ELR (cell line): ENCODE measurements around the gene GNRHR.
A peak's percentile ranks its signal among the peaks of the same experiment; 100 is the strongest.
"Not testable (repeated sequence)": the region's sequence is repeated elsewhere in the genome, so short reads cannot be mapped to it uniquely, and the experiment has no call there.

Experiments
- DNase-seq: peaks from one replicate; pipeline ENCODE4 v3.0.0-alpha.2; 2015; ENCODE audit warnings: low read depth

Gene GNRHR

DNA sequence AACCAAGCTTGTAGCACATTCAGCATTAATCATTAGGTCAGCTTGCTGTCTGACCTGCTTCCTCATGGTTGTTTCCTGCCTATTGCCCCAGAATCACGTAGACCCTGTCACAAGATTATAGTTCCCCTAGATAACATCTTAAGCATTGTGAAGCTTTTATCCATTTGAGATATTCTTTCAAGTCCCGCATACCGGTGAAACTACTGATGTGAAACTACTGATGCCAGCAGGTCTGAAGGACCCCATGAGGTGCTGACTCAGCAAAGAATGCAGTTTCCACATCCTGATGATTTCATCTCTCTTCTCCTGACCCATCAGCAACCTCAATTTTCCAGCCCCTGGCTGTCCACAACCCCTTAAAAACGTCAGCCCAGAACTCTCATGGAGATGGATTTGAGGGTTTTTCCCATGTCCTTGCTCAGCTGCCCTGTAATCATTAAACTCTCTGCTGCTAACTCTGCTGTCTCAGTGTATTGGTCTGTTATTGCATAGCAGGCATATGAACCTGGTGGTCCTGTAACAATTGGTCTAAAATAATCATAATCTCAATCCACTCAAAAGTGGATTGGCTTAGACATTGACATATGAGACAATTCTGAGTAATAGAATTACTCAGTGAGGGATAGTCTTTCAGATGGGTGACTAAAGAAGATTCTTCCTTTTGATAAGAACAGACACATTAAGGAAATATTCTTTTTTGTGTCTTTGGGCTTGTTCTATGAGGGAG, 26.9 kb downstream of the GNRHR start:
- peak; percentile 78 for DNase-seq

DNA sequence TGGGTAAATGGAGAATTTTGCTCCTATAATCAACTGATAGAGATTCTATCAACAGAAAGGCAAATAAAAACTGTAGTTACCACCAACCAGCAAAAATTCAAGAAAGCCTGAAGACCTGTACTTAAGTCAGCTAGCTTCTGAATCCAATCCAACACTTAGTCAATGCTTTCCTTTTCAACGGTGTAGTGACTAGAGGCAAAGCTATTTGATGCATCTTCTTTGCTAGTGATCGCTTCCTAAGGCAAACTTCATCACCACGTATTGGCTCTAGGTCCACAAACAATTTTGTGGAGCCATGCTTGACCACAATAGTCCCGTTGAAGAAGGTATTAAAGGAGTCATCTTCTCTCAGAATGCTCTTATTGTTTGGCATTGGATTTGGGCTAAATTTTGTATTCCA, 28.2 kb downstream of the GNRHR start:
- DNase-seq: peak; percentile 81

DNA sequence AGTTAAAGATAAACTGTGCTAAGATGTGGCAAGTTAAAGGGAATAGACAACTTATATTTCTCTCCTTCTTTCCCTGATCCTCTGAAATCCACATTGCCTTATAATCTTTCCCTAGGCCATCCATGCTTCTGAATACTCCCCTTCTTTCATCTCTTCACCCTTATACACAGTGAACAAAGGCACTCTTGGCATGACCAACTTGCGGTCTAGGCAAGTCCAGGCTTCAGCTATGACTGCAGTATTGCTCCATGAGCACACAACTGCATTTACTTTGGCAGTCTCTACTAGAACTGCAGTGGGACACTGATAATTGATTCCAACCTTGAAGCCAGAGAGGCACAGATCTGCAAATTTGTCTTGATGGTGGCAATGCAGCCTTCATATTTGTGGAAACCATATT, 29.1 kb downstream of the GNRHR start:
- no peak for DNase-seq

DNA sequence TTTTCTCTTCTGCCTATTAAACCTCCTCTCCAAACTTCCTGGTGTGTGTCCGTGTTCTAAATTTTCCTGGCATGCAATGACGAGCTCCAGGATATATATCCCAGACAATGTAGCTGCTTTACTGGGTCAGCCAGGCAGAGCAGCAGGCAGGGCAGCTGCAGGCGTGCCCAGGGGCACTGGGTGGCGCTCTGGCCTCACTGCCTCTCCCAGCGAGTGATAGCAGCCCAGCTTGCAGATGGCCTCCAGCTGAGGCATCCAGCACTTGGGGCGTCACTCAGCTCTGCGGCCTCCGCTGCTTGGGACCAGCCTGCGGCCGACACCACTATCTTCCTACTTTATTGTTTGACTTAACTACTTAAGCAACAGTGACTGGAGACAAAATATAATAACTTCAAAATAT, 30.2 kb downstream of the GNRHR start:
- no peak for DNase-seq

DNA sequence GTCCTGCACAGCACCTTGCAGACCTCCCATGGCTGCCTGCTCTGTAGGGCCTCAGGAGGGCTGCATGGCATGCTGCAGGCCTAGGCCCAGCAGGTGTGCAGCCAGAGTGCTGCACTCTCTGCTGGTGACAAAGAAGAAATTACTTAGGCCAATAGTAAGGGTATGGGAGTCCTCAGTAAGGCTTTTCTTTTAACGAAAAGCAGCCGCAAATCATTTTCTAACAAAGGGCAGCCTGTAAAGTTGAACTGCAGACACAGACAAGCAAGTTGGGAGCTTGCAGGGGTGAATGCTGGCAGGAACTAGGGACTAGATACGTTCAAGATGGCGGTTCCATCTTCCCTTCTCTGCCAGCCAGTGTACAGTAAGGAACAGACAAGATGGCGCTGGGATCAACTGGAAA, 30.8 kb downstream of the GNRHR start:
- DNase-seq: no peak

DNA sequence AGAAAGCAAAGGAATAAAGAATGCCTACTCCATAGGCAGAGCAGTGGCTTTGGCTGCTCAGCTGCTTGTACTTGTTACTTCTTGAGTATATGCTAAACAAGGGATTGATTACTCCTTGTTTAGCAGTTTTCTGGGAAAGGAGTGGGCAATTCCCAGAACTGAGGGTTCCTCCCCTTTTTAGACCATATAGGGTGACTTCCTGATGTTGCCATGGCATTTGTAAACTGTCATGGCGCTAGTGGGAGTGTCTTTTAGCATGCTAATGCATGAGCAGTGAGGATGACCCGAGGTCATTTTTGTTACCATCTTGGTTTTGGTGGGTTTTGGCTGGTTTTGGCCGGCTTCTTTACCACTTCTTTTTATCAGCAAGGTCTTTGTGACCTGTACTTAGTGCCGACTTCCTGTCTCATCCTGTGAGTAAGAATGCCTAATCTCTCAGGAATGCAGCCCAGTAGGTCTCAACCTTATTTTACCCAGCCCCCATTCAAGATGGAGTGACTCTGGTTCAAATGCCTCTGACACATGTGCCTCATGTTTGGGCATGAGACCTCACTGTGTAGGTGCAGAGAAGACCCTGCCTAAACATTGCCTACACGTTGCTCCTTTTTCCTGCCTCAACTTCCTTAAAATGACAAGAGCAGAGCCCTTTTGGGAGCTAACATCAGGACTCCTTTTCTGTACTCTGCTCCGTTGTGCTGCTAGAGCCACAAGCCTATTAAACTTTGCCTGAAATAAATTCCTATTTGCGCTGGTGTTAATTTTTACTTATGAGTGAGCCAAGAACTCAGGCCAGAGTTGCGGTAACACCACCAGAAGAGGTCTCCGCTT, 32.2 kb downstream of the GNRHR start:
- DNase-seq: peak; percentile 82

DNA sequence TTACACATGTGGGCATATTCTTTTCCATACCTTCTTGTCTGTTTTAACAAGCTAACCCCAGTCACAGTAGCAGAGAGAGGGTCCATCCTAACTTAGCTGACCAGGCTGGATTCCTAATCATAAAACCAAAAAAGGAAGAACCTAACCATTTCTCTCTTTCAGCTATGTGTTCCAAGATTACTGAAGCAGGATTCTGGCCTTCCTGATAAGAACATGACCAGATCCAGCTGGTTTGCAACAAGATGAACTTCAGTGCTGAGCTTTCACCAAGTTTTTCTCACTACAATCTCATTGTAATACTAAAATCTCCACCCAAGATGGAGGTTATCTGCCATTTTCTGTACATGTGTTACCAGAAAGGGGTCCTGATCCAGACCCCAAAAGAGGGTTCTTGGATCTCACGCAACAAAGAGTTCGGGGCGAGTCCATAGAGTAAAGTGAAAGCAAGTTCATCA, 32.8 kb downstream of the GNRHR start:
- DNase-seq: no peak

DNA sequence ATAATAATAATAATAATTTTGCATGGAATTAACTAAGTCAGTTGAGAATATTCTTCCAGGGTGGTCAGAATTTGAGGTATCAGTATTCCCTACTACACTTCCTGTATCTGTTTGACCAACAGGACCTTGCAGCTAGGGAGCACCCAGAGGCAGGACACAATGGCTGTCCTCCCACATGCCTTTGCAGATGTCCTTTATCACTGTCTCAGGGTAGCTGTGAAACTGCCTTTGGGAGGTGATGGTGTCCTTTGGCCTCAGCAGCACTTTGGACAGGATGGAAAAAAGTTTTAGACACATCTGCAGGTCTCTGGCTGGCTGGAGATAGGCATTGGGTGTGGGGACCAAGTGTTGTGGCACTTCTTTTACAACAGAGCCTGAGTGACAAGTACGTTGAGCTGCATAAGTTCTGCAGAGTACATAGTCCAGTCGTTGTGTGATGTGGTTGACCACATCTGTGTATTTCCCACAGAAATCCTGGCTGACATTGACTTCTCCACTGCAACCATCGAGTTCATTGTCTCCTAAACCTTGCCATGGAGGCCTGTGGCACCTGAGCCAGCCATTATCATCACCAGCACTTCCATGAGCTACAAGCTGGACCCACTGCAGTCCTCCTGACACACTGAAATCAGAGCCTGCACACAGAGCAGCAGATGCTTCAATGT, 34.1 kb downstream of the GNRHR start:
- DNase-seq: no peak

DNA sequence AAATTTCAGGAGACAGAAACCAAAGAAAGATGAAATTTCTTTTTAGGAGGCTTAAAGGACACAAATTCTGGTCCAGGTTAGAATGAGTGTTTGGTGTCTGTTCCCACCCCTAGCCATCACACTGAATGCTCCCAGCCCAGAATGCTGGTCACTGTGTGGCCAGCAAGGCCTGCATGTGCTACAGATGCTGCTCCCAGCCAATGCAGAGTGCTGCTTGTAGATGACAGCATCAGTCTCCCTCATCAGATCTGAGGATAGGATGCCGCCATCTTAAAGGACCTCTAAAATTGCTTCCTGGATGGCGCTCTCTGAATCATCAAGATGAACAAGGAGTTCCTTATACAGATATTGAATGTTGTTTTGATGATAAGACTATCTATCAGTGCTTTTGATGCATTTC, 35.3 kb downstream of the GNRHR start:
- DNase-seq: no peak

DNA sequence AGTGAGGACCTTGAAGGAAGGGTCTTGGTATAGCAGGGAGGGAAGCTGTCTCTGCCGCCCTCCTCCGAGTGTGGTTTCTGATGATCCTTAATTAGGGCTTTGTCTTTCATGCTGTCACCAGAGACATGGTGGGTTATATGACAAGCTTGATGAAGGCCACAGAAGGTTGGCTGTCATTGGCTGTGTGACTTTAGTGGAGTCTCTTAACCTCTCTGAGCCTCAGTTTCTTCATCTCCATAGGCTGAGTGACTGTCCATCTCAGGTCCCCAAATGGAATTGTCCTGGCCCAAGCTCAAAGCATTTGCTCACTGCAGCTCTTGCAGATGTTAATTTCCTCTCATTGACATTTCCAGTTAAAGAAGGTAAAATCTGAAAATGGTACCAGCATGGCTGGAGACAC, 36.6 kb downstream of the GNRHR start:
- DNase-seq: no peak

DNA sequence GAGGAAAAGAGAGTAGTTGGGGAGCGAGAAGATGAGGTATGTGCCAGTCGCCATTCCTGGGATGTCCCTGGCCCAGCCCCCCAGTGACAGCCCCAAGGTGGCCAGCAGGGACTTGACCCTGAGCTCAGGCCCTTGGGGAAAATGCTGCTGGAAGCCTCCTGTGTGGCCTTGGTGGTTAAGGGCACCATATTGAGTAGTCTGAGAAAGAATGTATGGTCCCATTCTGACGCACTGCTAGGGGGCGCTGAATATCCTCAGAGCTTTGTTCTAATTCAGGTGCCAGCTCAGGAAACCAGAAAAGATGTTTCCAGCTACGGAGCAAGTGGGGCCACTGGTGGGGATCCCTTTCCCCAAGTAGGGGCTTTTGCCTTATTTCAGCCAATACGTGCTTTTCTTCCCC, 39.2 kb downstream of the GNRHR start:
- no peak for DNase-seq

DNA sequence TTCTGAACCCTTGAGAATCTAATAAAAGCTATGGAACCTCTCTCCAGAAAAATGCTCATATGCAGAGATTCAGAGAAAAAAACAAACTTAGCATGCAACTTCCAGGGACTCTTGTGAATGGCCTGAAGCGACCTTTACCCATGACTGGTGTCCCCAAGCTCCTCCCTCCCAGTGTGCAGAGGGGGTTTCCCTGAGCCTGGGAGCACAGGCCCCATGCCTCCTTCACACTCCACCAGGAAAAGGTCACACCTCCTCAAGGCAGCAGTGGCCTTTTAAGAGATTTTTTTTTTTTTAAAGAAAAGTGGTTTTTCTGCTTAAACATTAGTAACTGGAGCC, 40.0 kb downstream of the GNRHR start:
- no peak for DNase-seq

DNA sequence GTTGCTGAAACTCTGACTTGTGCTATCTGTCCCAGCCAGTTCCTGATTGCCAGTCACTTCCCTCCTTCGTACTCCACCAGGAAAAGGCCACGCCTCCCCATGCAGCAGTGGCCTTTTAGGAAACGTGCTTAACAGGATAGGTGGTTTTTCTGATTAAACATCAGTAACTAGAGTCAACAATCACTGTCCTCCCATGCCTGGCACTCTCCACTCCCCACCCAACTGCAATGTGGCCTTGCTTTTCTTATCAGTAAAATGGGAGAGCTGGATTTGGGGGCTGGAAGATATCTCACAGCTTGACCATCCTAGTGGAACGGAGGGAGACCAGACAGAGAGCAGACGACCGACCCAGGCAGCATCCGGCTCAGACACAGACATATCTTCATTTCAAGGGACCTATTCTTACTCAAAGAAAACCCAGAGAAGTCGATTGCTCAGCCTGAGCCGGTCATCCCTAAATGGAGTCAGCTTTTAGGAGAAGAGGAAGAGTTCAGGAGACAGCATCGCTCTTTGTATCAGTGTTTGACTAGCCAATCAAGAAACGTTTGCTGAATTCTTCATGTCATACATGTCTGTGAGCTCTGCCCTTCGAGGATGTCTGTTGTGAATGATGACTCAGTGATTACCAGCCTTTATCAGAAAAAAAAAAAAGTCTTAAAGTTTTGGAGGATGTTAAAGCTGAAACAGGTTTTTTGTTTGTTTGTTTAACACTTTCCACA, 40.5 kb downstream of the GNRHR start:
- peak; percentile 74 for DNase-seq

DNA sequence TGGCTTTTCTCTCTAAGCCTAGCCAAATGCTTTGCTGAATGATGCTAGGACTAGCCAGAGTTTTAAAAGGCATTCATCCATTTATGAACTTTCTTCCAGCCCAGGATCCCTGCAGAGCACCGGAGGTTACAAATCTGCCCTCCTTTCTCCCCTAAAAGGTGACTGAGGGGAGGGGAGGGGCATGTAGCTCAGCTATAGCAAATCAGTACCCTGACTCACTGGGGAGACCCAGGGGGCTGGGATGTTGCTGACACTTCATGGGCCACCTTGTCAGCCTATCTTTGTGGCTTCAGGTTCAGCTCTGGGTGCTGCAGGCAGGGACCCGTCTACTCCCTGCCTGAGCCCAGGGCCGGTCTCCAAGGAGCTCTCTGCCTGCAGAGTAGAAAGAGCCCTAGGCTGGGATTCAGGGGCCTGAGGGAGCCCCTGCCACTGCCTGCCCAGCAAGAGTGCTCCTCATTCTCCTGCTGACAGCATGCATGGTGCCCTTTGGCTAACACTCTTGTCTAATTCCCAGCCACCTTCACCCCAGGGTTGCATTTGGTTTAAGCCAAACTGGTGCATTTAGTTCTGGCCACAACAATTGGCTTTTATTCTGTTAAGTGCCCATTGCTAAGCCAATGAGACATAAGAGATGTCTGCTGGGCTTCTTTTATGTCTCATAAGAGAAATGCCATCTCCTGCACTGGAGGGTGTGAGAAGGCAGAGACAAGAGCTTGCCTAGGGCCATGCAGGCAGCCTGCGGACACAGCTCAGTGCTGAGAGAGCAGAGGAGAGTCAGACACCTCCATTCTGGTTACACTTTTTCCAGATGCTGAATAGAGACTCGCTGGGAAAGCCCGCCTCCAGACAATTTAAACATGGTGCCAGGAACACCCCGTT, 41.3 kb downstream of the GNRHR start:
- DNase-seq: no peak

DNA sequence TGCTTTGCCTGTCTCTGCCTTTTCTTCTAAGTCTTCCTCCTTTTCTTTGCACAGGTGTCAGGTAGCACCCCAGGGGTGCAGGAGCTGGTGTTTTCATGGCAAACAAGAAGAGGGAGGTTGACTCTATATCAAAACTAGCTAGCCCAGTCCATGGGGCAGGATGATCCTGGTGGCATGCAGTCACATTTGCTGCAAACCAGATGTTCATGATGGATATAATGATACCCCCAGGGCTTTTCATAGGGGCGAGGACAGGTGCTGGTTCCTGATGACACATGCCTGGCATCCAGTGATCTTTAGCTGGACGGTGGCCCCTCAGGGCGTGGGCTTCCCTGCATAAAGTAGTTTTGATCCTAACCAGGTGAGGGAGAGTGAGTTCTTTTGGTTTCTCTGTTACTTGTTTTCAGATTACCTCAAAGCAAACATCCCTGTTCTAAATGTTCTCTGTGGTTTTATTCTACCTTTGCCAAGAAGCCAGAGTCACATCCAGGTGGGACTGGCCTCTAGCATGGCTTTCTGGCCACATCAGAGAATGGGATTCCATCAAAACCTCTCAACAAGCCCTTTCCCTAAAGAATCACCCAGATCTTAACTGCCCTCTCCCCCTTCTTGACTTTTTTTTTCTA, 42.1 kb downstream of the GNRHR start:
- no peak for DNase-seq

DNA sequence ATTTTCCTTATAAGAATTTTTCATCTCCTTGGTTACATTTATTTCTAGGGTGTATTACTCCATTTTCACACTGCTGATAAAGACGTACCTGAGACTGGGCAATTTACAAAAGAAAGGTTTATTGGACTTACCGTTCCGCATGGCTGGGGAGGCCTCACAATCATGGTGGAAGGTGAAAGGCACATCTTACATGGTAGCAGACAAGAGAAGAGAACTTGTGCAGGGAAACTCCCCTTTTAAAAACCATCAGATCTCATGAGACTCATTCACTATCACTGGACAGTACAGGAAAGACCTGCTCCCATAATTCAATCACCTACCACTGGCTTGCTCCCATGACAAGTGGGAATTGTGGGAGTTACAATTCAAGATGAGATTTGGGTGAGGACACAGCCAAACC, 47.5 kb downstream of the GNRHR start:
- DNase-seq: not testable (repeated sequence)

DNA sequence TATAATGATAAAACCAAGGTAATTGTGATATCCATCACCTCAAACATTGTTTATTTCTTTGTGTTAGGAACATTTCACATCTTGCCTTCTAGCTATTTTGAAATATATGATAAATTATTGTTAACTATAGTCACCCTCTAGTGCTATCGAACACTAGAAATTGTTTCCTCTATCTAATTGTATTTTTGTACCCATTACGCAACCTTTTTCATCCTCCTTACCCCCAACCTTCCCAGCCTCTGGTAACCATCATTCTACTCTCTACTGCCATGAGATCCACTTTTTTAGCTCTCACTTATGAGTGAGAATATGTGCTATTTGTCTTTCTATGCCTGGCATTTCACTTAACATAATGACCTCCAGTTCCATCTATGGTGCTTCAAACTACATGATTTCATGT, 49.3 kb downstream of the GNRHR start:
- DNase-seq: no peak

DNA sequence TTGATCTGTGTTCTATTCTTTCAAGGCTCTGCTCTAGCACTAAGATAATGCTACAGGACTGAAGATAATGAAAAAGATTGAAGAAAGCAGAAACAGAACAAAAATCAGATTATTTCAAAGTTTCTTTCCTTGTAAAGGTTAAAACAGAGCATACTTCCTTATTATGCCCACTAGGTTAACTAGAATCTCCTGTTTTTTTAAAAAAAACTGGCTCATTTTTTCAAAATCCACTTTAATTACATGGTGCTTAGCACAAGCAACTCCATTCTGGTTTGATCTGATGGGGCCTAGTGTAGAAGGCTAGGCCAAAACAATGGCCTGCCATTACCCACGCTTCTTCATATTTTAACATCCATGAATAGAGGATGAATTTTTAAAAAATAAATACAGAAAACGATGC, 52.0 kb downstream of the GNRHR start:
- no peak for DNase-seq

DNA sequence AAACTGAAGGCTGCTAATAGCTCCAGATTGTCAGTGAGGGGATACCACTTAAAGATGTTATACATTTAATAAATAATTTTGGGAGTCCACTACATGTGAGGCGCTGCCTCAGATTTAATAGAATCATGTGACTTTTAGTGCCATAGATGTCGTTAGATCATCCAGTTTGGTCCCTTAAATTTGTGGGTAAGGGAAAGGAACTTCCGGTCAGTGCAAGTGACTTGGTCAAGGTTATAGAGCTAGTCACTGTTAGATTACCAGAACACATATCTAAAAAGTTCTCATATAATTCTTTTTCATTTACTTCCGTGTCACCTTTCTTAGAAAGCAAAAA, 52.7 kb downstream of the GNRHR start:
- DNase-seq: peak; percentile 48

DNA sequence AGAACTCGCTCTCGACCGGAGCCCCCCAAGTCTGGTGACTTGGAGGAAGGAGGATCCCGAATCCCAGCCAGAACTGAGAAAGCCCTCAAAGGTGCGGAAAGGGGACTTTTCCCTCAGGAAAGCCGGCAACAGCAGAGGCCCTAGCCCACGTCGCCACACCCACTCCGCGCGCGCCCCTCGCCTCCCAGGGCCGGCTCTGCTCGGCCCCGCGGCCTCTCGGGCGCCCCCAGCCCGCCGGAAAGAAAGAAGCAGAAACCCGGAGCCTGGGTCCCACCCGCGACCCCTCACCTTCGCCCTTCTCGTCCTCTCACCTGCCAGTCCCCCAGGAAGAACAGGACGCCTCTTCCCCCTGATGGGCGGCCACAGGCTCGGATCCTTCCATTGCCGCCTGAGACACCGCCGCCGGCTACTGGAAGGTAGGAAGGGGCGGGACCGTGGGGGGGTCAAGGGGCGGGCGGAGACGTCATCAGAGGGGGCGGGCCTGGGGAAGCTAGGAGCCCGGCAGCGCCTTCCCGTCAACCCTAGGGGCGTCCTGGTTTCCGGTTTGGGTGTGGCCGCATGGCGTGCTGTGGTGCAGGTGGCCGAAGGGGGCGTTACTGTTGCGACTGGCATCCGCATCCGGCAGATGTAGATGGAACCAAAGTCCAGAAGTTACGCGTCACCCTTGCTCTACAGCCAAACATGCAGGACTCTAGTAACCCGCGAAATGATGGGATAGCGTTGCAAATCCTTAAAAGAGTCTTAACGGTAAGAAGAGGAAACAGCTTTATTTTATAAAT, 53.3 kb downstream of the GNRHR start, which contains the start of gene UBA6:
Gene UBA6, minus strand, starts transcription at position 418 of the 779 bp plus-strand sequence. Its CDS starts 36 bp downstream, at position 382.
- DNase-seq: peak; percentile 98
